HG03378 (cell line): Measurements from ENCODE around the gene ESR2.
"Not testable (repeated sequence)": the region's sequence is repeated elsewhere in the genome, so short reads cannot be mapped to it uniquely, and the experiment has no call there.

Source experiments
- ATAC-seq: cut with Tn5 transposase; IDR thresholded peaks from one replicate; pipeline ENCODE4 v1.9.1; 2021; ENCODE audit warnings: mild to moderate bottlenecking, moderate library complexity; ENCODE audit not compliant: unreplicated experiment

ESR2 gene

DNA sequence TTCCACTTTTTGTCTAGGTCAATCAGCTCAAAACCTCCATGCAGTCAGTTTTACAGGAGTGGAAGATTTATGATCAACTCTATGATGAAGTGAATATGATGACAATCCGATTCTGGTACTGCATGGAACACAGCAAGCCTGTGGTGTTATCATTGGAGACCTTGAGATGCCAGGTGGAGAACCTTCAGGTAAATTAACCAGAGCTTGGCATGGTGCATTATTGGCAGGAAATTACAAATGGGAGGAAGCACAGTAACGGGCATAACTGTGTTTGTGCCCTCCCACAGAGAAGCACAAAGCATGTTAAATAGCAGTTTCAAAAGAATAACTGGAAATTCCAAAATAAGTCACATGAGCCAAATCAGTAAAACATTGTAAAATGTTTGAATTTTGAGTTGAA is 135.6 kb downstream of the ESR2 start:
- ATAC-seq, result no peak

DNA sequence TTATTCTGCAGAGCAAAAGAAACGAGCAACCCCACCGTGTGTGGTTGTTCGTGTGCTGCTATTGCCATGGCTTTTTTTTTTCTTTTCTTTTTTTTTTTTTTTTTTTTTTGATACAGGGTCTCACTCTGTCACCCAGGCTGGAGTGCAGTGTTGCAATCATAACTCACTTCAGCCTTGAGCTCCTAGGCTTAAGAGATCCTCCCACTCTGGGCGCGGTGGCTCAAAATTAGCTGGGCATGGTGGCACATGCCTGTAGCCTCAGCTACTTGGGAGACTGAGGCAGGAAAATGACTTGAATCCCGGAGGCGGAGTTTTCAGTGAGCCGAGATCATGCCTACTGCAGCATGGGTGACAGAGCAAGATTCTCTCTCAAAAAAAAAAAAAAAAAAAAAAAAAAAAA is 144.2 kb downstream of the ESR2 start:
- no peak for ATAC-seq

DNA sequence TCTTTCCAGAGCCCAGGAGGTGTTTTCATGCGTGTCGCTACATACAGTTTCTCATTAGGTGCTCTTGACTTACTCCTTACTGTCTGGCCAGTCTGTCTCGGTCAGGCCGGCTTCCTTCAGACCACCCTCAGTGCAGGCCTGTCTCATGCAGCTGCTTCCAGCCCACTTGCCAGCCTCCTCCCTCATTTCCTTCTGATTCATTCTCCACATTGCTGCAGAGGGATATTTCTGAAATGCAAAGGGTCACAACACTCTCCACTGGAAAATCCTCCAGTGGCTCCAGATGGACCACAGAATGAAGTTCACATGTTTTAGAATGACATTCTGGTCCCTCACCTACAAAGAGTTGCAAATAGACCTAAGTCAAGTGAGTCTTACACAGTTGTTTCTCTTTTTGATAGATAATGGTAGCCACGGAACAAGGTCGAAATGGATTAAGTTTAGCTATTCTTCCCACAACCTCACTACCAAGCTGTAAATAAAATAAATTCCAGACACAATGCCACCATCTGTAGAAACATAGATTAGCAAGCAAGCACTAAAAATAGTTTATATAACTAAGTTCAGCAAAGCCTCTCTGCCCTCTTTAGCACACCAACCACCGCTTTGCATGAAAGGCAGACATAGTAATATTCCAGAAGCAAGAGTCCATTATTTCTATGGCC is 146.9 kb downstream of the ESR2 start:
- no peak for ATAC-seq

DNA sequence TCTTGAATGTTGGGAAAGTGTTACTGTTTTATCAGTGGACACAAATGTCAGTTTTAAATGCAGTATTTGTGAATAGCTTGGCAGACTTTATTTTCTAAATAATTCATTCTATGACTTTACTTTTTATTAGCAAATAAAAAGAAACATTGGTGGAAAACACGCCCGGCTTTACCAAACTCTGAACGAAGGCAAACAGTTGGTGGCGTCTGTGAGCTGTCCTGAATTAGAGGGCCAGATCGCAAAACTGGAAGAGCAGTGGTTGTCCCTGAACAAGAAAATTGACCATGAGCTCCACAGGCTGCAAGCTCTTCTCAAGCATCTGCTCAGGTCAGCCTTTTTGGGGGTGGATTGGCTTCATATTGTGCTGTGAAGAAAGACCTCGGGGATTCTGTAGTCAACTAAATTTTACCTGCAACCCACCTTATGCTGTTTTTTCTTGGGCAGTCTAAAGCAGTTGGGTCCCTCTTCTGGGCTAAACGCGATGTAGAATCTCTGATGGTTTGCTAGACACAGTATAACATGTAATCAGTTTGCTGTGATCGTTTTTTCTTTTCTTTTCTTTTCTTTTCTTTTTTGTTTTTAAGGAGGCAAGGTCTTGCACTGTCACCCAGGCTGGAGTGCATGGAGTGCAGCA is 156.4 kb downstream of the ESR2 start:
- no peak for ATAC-seq

DNA sequence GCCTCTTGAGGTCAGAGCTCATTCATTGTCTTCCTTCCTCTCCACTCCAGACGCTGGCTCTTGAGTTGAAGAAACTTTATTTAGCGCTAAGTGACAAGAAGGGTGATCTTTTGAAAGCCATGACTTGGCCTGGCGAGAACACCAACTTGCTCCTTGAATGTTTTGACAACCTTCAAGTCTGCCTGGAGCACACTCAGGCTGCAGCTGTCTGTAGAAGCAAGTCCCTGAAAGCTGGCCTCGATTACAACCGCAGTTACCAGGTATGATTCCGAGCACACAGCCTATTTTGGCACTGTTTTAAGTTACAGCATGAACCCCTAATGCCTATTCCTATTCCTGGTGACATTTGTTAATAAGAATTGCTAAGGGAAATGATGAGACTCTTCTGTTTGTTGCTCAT is 167.6 kb downstream of the ESR2 start:
- ATAC-seq, result no peak

DNA sequence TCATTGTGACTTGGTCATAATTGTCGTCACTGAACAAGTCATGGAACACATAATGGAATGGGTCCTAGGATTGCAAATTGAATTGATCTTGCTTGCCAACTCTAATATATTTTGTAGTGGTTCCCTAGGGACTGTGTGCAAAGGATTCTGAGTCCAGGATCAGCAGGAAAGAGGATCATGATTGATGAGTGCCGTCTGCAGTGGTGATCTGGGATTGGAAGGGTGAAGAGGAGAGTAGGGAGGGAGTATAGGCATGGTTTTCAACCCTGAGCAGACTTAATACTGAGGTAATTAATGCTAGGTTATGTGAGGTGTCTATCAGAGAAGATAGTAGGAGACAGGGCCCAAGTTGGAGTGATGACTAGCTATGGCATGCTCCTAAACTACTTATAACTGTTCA is 168.9 kb downstream of the ESR2 start:
- no peak for ATAC-seq

DNA sequence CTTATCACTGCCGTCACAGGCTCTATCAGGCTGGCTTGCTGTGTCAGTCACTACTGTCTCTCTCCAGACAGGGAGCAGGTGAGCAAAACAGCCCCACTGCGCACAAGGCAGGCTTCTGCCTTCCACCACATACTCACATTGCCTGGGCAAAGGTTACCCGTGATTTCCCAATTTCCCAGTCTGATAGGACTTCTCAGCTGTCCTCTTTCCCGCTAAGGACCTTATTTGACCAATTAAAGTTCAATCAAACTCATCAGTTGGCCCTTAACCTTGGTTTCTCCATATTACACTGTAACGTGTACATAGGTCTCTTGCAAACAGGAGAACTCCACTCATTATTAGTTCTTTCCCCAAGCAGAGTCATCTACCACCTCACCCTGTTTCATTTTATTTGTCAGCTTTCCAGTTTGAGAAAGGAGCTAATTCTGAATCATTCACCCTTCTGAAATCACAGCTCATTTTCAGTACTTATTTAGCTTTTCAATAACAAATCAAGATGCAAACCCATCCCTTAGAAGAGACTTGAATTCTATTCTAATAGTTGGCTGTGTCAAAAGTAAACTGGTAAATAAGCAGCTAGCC is 170.8 kb downstream of the ESR2 start:
- ATAC-seq, result no peak

DNA sequence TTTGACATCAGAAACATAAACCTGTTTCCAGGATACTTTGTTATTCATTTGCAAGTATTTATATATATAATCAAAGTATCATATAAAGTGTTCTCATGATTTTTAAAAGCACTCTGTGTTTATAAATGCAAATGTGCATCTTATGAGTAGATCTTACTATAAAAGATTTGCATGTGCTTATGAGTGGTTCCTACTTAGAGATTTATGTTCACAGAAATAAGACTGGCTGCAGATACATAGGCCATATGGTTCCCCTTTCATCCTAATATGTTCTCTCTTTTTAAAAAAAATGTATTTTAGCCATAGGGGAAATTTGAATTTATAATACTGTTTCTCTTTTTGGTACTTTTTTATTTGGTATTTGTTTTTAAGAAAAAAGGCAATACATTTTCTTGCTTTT is 174.2 kb downstream of the ESR2 start:
- no peak for ATAC-seq

DNA sequence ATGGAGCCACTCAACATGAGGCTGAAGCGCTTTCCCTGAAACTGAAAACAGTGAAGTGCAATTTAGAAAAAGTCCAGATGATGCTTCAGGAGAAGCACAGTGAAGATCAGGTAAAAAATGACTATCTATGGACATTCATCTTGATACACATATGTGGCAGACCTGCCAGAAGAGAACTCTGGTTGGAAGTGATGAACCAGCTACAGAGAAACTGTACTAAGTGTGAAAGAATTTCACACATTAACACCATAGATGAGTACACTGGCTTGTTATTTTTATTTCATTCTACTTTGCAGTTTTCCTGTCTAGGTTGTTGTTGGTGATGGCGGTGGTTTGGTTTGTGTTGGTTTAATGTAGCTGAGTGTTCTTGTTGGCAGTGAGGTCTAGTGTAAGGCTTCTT is 174.7 kb downstream of the ESR2 start:
- no peak for ATAC-seq

DNA sequence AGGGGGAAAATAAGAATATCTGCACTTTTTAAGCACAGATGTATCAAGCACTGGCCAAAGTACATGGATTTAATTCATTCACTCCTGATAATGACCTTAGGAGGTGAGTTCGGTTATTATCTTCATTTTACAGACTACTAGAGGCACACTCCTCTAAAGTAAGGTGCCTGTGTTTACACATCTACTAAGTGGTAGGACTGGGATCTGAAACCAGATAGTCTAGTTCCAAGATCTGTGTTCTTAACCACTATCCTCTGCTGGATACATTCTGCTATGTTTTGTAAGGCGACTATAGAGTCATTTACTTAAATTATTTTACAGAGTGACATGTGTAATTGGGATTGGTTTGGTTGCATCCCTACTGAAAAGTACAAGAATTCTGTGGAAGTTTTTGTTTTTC is 175.3 kb downstream of the ESR2 start:
- no peak for ATAC-seq

DNA sequence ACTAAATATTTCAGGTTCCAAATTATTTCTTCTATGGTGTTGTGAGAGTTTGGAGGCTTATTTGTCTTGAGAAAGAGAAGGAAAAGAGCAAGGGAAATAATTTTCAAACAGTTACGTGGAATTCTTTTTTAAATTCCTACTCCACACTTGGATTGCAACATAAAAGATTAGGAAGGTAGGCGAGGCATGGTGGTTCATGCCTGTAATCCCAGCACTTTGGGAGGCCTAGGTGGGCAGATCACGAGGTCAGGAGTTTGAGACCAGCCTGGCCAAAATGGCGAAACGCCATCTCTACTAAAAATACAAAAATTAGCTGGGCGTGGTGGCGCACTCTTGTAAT is 175.8 kb downstream of the ESR2 start:
- ATAC-seq, result not testable (repeated sequence)

DNA sequence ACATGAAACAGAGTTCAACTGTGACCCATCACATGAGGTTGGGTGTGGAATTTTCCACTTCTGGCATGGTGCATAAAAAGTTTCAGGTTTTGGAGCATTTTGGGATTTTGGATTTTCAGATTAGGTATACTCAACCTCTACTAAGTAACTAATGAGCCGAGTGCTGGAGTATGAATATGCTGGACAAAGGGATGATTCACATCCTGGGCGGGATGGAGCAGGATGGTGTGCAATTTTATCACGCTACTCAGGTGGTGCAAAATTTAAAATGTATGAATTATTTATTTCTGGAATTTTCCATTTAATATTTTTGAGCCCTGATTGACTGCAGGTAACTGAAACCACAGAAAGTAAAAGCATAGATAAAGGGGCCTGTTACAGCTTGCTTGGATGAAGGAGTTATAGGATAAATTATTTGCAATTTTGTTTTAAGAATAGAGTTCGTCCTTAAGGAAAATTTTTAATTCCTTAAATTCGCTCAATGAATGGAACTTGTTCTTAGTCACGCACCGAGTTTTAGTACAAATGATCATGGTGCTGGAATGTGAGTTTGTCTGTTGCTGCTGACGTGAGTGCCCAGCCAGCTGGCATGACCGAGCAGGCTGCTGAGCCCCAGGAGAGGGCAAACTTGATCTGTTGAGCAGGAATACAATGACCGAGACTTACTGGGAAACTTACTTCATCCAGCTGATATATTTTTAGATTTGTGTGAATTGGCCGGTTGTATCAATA is 176.3 kb downstream of the ESR2 start:
- ATAC-seq, result no peak

DNA sequence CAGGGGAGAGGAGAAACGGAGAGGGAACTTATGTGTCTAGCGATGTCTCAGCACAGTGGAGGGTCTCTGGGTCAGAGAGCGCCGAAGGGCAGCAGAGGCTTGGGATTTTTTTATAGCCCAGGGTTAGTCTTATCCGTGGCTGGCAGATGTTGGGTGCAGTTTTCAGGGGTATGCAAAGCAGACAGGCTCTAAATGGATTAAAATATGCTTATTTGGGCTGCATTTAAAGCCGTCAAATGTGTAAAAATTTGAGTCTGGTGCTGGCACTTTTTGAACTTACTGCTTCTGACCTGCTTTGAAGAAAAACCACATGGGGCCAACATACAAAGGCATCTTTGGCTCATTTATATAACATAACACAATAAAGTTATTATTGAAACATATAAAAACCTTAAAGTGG is 178.8 kb downstream of the ESR2 start:
- no peak for ATAC-seq

DNA sequence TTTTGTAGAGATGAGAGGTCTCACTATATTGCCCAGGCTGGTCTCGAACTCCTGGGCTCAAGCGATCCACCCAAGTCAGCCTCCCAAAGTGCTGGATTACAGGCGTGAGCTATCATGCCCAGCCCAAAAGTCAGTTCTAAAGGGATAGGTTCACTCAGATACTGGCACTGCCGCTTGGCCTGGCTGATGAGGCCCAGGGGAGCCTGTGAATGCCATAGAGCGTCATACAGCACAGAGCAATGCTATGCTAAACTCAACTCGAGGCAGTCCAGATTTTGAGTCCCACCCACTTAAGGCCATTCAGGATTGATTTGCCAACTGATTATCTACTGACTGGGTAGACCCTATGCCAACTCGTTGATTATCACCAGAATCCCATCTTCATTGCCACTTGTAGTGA is 179.4 kb downstream of the ESR2 start:
- no peak for ATAC-seq

DNA sequence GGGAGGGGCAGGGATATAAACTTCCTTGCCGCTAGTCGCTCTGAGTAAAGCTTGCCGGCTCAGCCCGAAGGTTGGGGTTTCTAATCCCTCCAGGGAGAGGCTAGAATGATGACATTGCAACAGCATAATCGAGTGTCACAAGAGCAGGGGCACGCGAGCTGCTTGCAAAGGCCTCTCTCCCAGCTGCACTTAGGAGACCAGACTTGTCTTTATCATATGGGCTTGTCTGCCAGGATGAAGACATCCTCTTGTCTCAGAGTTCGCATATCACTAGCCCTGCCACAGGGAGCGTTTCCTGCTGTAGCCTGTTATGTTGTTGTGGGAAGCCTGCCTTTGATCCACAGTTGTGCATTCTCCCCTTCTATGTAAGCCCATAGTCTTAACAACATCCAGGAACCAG is 180.0 kb downstream of the ESR2 start:
- ATAC-seq, result no peak

DNA sequence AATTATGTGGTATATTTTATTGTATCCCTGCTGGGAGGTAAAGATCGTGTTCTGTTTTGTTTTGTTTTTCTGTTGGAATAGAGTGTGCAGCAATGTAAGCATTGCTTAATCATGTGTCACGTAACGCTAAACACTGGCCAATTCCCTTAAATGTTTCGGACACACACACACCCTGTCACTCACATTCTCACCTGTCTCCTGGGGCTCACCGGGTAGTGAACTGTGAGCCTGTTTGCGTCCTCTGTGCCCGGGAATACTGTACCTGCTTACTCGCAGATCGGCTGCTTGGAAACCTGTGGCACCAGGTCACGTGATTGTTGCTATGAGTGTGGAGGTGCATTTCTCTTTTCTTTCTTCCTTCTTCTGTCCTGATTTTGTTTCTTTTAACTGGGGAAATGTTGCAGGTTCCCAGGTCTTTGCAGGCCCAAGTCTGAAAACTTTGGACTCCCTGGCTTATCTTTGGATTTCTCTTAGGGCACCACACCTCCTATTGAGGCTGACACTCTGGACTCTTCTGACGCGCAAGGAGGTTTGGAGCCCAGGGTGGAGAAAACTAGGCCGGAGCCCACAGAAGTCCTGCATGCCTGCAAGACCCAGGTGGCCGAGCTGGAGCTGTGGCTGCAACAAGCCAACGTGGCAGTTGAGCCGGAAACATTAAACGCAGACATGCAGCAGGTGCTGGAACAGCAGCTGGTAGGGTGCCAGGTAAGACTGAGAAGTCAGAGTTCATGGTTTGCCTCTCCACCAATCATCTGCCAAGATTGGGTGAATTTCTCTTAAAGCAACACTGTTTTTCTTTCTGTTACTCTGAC is 181.1 kb downstream of the ESR2 start:
- ATAC-seq, result no peak

DNA sequence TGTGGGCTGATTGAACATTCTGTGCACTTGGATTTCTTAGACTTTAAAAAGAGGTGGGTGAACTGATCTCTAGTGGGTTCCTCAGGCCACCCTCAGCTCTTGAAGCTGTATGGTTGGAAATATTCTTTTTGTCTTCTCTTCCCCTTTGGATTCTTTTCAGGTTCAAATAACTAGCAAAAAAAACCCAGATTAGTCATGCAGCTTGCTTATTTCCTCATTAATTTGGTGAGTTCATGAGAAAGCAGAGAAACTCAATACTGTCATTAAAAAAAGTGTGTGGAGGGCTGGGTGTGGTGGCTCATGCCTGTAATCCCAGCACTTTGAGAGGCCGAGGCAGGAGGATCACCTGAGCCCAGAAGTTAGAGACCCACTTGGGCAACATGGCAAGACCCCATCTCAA is 183.4 kb downstream of the ESR2 start:
- no peak for ATAC-seq

DNA sequence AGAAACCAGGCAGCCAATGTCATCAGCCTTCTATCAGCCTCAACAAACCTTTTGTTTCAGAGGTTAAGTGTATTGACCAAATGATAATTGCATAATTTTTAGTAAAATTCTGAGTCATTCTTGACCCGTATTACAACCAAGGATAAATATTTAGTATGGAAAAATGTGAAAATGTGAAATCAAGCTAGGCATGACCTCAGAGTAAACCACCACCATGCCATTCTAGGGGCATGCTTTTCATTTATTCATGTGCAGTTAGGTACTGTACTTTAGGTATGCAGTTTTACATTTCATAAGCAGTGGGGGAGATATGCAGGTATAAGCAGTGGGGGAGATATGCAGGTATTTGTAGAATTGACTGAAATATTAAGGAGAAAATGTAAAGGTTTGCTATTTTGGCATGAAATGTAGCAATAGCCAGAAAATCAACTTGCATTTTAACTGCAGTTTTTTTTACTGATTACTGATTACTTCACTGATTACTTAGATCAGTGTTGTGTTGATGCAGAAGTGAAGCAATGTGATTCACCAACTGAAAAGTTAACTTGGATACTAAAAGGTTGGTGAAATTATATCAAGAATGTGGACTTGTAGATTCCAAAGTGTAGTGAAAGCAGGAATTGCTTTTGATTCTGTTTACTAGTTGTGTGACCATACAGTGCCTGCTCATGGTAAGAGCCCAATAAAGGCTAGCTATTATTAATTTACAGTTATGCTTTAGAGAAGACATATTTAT is 184.2 kb downstream of the ESR2 start:
- no peak for ATAC-seq

DNA sequence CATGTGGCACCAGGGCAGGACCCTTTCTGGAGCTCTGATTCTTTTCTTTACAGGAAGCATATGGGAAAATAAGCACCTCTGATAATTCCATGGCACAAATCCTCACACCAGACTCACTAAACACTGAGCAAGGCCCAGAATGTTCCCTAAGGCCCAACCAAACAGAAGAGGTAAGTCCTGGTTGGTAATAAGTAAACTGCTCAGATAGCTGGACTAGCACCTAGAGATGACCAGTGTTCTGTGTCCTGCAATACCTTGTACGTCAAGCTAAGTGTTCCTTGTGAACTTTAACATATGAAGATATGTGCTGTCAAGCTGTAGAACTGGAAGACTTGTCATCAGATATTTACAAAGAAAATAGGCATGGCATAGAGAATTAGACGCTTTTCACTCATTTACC is 186.7 kb downstream of the ESR2 start:
- ATAC-seq, result no peak

DNA sequence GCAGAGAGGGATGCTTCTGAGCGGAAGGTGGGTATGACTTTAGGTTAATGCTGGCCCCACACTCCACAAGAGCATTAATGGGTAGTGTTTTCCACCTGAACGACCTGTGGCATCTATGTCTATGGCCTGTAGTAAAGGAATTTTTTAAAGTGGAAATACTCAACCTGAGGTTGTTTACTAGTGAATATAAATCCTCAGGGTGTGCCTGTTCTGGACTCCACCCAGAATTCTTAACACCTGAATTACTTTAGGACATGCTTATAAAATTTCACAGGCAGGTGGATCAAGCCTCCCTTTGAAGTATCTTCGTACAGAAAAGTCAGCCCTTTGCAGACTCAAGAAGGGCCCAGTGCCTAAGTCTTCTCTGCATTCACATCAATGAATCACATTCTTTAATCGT is 196.1 kb downstream of the ESR2 start:
- no peak for ATAC-seq

DNA sequence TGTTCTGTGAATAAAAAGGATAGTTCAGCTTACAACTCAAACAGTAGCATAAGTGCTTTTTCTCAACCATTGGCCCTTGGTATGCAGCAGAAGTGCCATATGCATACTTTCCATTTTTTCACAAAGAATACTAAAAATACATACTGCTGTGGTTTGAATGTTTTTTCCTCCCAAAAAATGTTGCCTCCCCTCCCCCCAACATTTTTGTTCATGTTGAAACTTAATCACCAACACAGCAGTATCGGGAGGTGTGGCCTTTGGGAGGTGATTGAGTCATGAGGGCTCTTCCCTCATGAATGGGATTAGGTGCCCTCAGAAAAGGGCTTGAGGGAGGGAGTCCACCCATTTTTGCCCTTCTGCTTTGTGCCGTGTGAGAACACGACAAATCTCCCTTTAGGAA is 198.6 kb downstream of the ESR2 start:
- no peak for ATAC-seq
